Superior temporal gyrus (tissue), 1 donor: ENCODE measurements around the gene PTPRG.

Source experiments
- DNase-seq: peaks from one replicate; pipeline ENCODE4 v3.0.0-alpha.2; 2016; ENCODE audit errors: extremely low spot score

The PTPRG gene

DNA sequence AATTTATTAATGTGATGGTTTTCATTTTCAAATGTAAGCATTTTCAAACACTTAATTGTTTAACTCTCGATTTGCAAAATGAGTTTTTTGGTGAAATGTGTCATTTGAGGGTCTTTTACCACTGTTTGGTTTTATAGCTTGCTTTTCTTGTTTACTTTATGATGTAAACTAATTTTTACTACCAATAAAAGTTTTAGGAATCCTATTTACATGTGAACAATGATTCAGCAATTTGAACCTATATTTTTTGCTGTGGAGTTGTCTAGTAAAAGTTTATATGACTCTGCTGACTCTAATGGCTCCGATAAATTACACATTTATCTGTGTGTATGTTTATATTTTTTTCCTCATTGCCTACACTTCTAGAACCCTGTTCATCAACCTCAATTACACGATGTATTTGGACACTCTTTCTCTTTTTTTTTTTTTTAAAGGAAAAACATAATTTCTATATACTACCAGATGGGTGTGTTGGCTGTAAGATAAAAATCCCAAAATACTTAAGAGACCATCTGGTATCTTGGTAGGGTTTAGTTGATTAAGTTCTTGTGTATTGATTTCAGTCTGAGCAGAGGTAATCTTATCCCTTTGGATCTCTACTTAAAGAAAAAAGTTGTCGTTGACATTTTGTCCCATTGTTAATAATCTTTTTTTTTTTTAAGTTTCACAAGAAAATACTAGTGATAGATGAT lies 89.5 kb downstream of the PTPRG start:
- DNase-seq, result no peak

DNA sequence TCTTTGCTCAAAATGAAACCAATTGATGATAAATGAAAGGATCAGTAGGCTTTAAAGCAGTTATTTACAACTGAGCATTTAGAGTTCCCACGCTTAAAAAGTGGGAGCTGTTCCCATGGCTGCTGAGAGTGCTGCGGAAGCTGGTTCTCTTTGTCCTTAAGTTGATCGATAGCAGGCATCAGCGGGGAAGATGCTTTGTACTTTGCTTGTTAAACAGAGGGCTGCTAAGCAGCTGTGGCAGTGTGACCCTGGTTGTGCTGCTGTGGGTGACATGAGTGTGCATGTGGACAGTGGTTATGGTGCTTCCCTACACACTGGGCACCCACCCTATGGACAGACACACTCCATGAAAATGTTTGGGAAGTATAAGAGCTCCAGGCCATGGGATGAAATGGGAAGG lies 96.3 kb downstream of the PTPRG start:
- no peak for DNase-seq

DNA sequence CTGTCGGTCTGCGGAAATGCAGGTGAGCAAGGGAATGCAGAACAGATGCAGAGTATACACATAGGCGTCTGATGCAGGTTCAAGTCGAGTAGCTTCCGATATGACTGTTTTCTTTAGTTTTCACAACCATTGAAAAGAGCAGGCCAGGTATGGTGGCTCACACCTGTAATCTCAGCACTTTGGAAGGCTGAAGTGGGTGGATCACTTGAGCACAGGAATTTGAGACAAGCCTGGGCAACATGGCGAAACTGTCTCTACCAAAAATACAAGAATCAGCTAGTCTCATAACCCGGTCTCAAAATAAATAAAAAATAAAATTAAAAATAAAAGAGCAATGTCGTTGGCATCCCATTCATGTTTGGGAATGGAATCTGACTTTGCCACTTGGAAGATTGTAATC lies 101.5 kb downstream of the PTPRG start:
- DNase-seq, result no peak

DNA sequence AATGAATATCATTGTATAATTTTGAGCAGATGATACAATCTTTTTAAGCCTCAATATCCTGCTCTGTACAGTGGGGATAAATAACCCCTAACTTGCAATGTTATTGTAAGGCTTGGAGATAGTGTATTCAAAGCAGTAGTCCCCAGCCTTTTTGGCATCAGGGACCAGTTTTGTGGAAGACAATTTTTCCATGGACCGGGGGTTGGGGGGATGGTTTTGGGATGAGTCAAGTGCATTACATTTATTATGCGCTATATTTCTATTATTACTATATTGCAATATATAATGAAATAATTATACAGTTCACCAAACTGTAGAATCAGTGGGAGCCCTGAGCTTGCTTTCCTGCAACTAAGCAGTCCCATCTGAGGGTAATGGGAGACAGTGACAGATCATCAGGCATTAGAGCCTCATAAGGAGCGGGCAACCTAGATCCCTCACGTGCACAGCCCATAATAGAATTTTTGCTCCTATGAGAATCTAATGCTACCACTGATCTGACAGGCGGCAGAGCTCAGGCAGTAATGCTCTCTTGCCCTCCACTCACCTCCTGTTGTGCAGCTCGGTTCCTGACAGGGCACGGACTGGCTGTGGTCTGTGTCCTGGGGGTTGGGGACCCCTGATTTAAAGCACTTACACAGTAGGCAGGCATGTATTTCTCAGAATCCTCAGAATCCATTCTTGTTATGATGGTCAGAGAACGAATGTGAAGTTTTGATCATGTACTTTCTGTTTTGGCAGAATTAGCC lies 102.2 kb downstream of the PTPRG start:
- DNase-seq, result no peak

DNA sequence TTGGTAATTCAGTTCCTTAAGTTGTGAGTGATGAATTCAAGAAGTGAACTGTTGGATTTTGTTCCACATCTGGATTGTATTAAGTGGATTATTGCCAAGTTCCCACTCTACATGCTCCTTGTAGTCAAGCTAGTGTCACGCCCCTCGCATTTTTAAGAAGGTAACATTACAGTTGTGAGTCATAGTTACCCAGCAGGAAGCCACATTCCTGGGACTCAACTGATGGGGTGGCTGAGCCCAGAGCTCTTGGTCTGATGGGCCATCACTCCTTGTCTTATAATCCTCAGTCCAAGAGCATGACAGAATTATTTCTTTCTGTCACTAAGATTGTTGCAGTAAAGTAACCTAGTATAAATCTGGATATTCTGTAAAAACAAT lies 102.7 kb downstream of the PTPRG start:
- no peak for DNase-seq

DNA sequence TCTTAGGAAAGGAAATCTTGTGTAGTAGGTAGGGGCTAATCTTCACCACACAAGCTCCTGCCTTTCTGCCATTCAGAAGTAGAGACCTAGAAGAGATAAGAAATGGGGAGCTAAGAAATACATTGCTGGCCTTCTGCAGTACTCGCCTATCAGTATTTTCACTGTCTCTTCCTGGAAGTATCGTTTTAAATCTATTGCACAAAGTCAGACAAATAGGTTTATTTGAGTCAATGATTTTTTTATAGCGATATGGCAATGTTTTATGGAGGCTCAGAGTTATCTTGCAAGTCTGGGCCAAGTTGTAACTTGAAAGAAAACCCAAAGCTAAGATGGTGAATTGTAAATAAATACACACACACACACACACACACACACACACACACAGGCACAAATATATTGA lies 103.8 kb downstream of the PTPRG start:
- DNase-seq, result no peak

DNA sequence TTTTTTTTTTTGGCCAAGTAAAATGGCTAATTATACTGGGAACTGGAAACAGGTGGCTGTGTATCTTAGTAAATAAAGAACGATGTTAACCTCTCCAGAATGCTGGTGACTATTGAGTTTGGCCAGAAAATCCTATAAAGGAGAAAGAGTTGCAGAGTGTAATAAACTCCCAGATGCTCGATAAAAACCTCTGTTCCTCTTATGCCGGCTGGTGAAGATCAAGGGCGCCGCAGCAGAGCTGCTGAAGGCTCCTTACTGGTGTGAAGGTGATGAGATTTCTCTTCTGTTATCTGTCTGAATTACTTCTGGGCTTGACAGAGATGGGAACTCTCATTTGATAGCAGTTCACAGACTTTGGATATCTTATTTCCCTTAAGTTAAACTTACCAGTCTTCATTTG lies 104.6 kb downstream of the PTPRG start:
- DNase-seq, result no peak

DNA sequence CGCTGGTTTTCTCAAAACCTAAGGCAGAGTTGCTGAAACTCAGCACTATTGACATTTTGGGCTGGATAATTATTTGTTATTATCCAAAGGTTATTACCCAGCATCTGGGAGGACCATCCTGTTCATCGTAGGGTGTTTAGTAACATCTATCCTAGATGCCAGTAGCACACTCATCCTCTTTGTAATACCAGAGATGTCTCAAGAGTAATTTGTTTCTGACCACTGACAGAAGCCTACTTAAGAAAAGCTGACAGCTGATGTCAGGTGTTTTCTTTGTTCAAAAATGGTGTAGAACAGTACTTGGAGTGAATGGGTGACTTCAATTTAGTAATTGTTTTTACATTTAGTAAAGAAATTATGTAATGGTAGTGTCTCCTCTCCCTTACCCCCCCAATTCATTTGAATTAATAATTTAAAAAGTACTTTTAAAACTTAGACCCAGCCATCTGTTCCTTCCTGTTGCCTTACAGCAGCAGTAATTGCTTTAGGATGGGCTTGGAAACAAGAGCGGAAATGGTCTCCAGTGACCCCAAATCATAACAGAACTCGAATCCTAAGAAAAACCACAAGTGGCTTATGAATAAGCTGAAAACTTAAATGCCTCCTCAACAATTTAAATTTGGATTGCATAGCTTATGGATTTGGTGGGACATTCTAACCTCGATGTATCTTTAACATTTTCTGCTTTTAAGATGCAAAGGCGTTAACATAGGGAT lies 105.4 kb downstream of the PTPRG start:
- no peak for DNase-seq

DNA sequence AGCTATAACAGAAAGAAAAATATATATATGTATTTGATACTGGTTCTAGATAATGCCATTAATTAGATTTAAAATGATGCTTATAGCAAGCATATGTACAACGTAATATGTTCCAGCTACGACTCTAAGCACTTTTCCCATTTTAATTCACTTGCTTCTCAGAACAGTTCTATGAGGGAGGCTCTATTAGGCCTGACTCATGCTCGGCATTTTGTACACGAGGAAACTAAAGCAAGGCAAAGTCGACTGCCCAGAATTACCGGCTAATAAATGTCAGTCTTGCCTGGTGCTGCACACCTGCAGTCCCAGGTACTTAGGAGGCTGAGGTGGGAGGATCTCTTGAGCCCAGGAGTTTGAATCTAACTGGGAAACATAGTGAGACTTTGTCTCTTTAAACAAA lies 106.0 kb downstream of the PTPRG start:
- DNase-seq, result no peak

DNA sequence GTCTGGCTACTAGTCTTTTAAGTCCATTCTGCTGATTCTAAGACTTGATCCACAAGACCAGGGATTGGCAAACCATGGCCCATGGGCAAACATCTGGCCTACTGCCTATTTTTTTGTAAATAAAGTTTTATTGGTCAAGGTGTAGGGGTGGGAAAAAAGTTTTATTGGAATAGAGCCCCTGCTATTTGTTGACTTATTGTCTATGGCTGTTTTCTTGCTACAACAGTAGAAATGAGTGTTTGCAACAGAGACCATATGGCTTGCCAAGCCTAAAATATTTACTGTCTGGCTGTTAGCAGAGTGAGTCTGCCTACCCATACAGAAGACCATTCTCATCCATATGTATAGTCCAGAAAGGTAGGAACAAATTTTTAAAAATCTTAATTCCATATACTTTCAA lies 106.4 kb downstream of the PTPRG start:
- DNase-seq, result no peak

DNA sequence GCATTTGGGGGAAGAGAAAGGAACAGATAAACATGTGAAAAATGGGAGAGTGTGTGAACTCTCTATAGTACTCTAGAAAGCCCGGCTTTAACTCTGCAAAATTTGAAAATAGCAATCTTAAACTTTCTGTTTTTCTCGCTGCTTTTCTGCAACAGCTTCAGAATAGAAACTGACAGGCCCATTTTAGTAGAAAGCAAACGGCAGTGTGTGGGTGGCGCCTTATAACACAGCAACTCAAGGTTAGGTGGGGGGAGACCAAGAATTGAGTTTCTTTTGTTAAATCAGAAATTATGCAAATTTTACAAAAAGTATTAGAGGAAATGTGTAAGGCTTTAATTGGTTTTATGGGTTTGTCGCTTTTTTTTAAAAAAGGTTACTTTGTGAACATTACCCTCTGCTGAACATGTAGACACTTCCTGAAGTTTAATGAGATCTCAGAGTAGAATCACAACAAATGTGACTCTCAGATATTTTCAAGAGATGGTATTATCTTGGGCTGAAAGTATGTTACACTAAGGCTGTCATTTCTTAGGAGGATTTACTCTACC lies 107.0 kb downstream of the PTPRG start:
- DNase-seq, result no peak

DNA sequence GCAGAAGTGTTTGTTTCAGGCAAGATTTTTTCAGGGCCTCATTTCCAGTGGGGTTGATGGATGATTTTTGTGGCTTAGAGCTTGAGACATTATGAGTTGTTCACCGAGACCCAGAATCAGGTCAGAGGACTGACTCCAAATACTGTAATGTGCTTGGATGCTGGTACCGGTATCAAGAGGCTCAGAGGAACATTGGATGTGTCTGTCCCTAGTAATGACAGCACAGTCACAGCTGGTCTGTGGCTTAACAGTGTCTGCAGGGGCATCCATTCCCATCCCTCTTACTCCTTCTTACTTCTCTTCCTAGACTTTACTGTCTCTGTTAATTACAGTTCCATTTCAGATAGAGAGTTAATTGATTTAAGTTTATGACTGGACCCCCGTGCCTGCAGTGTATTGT lies 107.8 kb downstream of the PTPRG start:
- DNase-seq, result no peak

DNA sequence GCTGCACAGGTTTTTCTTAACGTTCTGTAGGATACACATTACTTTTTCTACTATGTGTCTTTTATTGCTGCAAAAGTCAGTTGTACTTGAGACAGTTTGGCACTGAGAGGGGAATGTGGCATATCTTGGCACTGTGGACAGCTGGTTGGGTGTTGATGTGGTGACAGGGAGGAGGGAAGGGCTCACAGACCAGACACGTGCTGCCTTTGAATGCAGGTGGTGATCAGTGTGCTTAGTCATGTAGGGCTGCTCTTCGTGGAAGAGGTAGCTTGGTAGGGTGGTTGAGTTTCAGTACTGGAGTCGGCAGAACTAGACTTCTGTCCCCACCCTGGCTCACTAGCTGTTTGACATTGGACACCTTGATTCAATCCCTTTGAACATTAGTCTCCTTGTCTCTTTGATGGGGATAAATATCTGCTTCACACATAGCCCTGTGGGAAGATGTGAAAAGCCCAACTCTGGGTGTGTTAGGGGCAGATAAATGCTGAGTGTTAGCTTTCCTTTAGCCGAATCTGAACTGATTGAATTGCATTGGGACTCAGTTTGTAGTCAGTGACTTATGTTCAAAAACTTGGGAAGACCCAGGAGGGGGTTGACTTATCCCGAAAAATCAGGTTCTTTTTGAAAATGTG lies 108.4 kb downstream of the PTPRG start:
- DNase-seq, result no peak

DNA sequence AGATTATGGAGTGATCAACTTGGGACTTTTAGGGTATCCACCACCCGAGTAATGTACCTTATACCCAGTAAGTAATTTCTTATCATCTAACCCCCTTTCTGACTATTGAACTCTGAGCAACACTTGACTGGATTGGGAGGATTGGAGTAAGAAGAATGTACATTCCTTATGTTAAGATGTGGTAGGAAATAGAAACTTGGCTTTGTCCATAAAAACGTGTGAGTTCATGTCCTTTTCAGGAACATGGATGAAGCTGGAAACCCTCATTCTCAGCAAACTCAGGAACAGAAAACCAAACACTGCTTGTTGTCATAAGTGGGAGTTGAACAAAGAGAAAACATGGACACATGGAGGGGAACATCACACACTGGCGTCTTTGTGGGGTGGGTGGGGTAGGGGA lies 112.3 kb downstream of the PTPRG start:
- no peak for DNase-seq

DNA sequence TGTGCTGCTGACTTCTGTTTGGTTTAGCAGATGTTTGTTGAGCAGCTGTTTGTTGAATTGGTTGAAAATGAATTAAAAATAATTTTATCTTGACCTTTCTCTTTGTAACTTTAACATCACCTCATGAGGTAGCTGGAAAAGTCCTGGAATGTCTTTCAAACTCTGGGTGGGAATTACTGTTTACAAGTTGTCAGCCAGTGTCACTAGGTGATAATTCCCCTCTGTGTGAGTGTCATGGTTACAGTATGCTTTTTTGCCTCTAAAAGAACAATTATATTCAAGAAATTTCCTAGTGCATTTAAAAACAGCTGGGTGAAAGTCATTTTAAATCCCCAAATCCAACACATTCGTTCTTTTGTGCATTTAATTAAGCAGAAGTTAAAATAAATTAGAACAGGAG lies 113.2 kb downstream of the PTPRG start:
- no peak for DNase-seq

DNA sequence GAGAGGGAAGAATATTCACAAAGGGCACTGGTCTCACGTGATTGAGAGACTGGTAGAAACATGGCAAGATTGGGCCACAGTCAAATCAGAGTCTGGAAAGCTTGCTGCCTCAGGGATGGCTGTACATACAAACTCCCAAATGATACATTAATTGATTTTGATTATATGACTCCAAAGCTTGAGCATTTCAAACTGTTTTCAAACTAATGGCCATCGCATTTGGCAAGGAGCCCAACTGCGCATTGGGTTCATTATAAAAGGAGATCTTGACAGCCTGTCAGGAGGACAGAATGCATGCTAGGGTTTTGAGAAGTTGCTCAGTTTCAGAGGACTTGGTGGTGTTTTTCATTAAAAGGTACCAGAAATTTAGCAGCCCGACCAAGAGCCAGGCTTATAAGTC lies 117.7 kb downstream of the PTPRG start:
- DNase-seq, result no peak

DNA sequence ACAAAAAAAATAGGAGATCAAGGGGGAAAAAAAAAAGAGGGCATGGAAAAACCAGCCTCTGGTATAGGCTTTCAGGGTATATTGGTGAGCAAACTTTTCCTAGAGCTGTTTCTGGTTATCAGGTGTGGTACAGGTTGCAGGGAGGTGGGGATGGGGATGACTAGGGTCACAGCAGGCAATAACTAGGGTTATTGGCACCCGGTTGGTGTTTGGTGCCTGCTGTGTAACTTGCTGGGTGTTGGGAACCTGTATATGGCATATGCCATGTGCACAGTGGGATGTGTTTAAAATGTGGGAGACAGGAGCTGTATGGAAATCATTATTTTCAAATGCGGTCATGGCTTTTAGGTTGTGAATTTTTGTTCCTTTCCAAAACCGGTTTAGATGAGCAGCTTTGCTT lies 119.2 kb downstream of the PTPRG start:
- no peak for DNase-seq

DNA sequence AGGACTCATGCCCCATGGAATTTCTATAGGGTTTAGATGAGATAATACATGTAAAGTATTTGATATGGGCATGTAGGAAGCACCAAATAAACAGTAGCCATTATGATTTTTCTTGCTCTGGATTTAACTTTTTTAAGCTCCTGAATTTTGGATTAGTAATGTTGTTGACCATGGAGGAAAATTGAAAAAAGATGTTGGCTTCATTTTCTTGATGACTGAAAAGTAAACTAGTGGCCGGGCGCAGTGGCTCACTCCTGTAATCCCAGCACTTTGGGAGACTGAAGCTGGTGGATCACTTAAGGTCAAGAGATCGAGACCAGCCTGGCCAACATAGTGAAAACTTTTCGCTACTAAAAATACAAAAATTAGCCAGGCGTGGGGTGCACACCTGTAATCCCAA lies 120.3 kb downstream of the PTPRG start:
- no peak for DNase-seq

DNA sequence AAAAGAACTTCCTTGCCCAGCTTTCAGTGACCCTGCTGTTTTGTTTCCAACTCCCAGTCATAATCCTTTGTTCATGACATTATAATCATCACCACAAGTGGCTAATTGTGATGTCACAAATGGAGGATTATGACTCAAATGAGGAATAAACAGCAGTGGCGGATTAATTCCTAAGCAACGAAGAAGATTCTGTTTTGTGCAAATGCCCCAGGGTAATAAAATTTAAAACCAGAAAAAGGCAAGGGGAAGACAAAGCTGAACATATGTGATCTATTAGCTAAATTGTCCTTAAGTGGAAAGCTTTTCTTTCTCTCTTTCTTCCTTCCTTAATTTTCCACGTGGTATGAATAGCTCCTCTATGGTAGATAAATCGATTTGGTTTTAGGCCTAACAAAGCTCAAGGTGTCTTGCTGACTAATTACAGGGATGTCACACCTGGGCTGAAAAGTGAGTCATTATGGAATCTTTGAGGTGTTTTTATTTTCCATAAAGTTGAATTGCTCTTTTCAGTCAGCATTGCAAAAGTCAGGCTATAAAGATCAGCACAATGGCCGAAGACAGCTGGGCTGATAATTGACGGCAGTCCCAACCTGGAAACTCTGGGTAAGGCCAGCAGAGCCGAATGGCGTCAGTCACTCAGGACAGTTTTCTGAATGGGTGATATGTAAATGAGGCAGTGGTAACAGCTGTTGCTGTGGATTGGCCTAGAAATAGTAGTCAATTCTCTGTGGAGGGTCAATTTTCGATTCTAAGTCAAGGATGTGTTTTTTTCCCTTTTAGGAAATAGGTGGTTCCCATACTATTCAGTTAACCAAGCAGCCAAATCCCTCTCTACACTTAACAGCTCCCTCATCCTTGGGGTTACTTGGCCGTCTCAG lies 121.5 kb downstream of the PTPRG start:
- DNase-seq, result no peak

DNA sequence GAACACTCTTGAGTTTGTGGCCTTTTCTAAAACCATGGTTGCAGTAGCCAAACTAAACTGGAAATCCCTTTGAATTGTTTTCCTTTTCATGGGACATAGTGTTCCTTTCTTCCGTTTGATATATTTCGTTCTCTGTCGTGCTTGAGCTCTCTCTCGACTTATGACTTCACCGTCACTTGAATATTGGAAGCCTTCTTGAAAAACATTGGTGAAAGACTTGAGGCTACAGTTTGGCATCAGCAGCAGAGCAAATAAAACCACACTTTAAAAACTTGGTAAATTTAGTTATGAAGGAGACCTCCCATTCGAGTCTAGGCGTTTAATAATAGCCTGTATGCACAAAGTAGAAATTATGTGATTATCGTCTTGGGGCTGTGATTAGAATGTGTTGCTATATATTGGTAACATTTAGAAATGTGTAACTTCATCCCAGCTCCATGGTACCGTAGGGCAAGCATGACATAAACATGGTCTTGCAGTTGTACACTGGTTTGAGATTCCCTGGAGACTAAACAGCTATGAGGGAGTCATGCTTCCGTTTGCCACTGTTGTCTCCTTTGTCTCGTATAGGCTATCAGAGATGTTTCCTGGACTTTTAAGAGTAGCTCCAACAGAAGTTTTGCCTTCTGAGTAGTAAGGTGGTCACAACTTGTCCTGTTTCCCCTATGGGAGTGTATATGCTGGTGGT lies 122.3 kb downstream of the PTPRG start:
- DNase-seq, result no peak

DNA sequence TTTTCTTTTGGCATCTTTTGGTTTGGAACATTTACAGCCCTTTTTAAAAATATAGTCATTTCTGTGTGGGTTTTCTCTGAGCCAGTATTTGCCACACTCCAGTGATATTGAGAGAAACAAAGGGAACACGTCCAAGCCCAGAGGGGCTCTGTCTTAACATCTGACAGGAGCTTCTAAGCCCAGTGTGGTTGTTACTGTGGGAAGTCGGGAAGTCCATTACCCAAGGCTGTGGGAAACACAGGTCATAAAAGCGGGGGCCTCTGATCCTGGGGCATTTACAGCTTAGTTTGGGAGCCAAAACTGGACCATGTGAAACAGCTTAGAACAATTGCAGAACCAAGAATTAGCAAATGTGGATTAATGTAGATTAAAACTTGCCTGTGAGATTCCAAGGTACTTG lies 123.0 kb downstream of the PTPRG start:
- no peak for DNase-seq
